Neural progenitor cell (in vitro differentiated cells): ENCODE results near the gene TLR10. TPM values are rescaled to one million over a fixed set of nuclear protein-coding genes. Genes with fewer than 3 reads are reported as not detected.

ENCODE experiments used
- DNase-seq: peaks from one replicate; pipeline ENCODE4 v3.0.0-alpha.2; 2016; ENCODE audit warnings: low spot score
- H2AFZ ChIP-seq: fragments of 200-600 bp; sonication (generic); replicated peaks from 2 replicates; pipeline ENCODE4 v1.6.1; 2016; ENCODE audit warnings: antibody characterized with exemption
- H3F3A ChIP-seq: fragments of 200-600 bp; sonication (generic); 2 replicates; pipeline ENCODE4 v1.6.1; 2016; ENCODE audit warnings: antibody characterized with exemption, low read depth
- H3K27ac ChIP-seq: fragments of 200-600 bp; sonication (generic); 2 replicates; pipeline ENCODE4 v1.5.1; 2016; ENCODE audit warnings: mild to moderate bottlenecking
- H3K27me3 ChIP-seq: fragments of 200-600 bp; sonication (generic); 2 replicates; pipeline ENCODE4 v1.6.1; 2016; ENCODE audit warnings: mild to moderate bottlenecking, moderate library complexity
- H3K36me3 ChIP-seq: fragments of 200-600 bp; sonication (generic); 2 replicates; pipeline ENCODE4 v1.5.1; 2016
- H3K4me1 ChIP-seq: fragments of 200-600 bp; sonication (generic); 2 replicates; pipeline ENCODE4 v1.6.1; 2016; ENCODE audit warnings: mixed run types
- H3K4me2 ChIP-seq: fragments of 200-600 bp; sonication (generic); 2 replicates; pipeline ENCODE4 v1.6.1; 2016
- H3K4me3 ChIP-seq: fragments of 200-600 bp; sonication (generic); 2 replicates; pipeline ENCODE4 v1.5.1; 2016
- H3K79me2 ChIP-seq: fragments of 200-600 bp; sonication (generic); 2 replicates; pipeline ENCODE4 v1.6.1; 2016; ENCODE audit warnings: low read depth
- H3K9ac ChIP-seq: fragments of 200-600 bp; sonication (generic); 2 replicates; pipeline ENCODE4 v1.6.1; 2016
- H3K9me3 ChIP-seq: fragments of 200-600 bp; sonication (generic); 2 replicates; pipeline ENCODE4 v1.5.1; 2016; ENCODE audit warnings: low read depth
- H4K20me1 ChIP-seq: fragments of 200-600 bp; sonication (generic); 2 replicates; pipeline ENCODE4 v1.6.1; 2016; ENCODE audit warnings: low read depth
- H3K27ac Mint-ChIP-seq: 3 replicates; pipeline ENCODE4 v1.8.0; 2021; ENCODE audit warnings: mixed read lengths
- H3K27me3 Mint-ChIP-seq: 2 replicates; pipeline ENCODE4 v1.8.0; 2022; ENCODE audit warnings: low read depth, mild to moderate bottlenecking, inconsistent platforms, moderate library complexity, mixed read lengths; ENCODE audit not compliant: insufficient read depth
- H3K36me3 Mint-ChIP-seq: 3 replicates; pipeline ENCODE4 v1.8.0; 2021; ENCODE audit warnings: mixed read lengths
- H3K4me1 Mint-ChIP-seq: 3 replicates; pipeline ENCODE4 v1.8.0; 2021; ENCODE audit warnings: mixed read lengths
- H3K4me3 Mint-ChIP-seq: 3 replicates; pipeline ENCODE4 v1.8.0; 2021; ENCODE audit warnings: mild to moderate bottlenecking, moderate library complexity, mixed read lengths
- H3K9me3 Mint-ChIP-seq: 3 replicates; pipeline ENCODE4 v1.8.0; 2020; ENCODE audit warnings: mixed read lengths
- CTCF ChIP-seq: fragments of 200-600 bp; sonication (generic); IDR thresholded peaks from 2 replicates; pipeline ENCODE4 v1.5.1; 2017; ENCODE audit warnings: antibody characterized with exemption, mild to moderate bottlenecking
- EZH2 ChIP-seq: fragments of 200-600 bp; sonication (generic); IDR thresholded peaks from 2 replicates; pipeline ENCODE4 v1.6.1; 2017; ENCODE audit warnings: antibody characterized with exemption, mild to moderate bottlenecking, moderate library complexity
- EZH2phosphoT487 ChIP-seq: fragments of 200-600 bp; sonication (generic); IDR thresholded peaks from 2 replicates; pipeline ENCODE4 v1.6.1; 2017; ENCODE audit warnings: antibody characterized with exemption
- total RNA-seq: library from RNA; depleted of rRNA; stranded (reverse); fragments of >200 nt; gene quantifications from 2 replicates; pipeline ENCODE4 v1.2.3, GENCODE V29; 2015; ENCODE audit warnings: low replicate concordance

The TLR10 gene
- total RNA-seq, 1 donor from 2014 or later = not detected

- peaks cover under 1% of the 10 kb centered on the region for H3K27me3 Mint-ChIP-seq
- Histone ChIP-seq H3K9ac (no peak overlapping the region), H3F3A (no peaks in the 10 kb centered on the region), H3K4me2 (no peak overlapping the region), H3K27ac (no peak overlapping the region), H3K36me3 (no peaks in the 10 kb centered on the region), H3K79me2 (no peaks in the 10 kb centered on the region), H3K27me3 (no peaks in the 10 kb centered on the region), H4K20me1 (no peaks in the 10 kb centered on the region), H3K4me1 (no peaks in the 10 kb centered on the region), H3K4me3 (no peak overlapping the region), H2AFZ (no peak overlapping the region), H3K9me3 (no peaks in the 10 kb centered on the region)
- H3K4me3 Mint-ChIP-seq = no peak overlapping the region
- DNase-seq = no peak
- no peak for TF ChIP-seq EZH2
- no peak for TF ChIP-seq CTCF
- TF ChIP-seq EZH2phosphoT487 = no peak
- H3K36me3 Mint-ChIP-seq = no peaks in the 10 kb centered on the region
- H3K27ac Mint-ChIP-seq = no peak overlapping the region
- H3K9me3 Mint-ChIP-seq = peaks cover 12% of the 10 kb centered on the region
- no peaks in the 10 kb centered on the region for H3K4me1 Mint-ChIP-seq
Observed at GRCh38 chr4:38829237-38829636, 46.4 kb upstream of the TLR10 start.

GRCh38 chr4:38823766-38824165, 41.0 kb upstream of the TLR10 start:
- no peak overlapping the region for H3K27ac Mint-ChIP-seq
- H3F3A ChIP-seq = no peaks in the 10 kb centered on the region
- H3K27me3 Mint-ChIP-seq = peaks cover 6% of the 10 kb centered on the region
- H3K4me1 Mint-ChIP-seq = no peaks in the 10 kb centered on the region
- no peak overlapping the region for H3K9ac ChIP-seq
- no peak for DNase-seq
- H3K4me2 ChIP-seq = no peak overlapping the region
- H3K9me3 Mint-ChIP-seq = peaks cover 2% of the 10 kb centered on the region
- no peaks in the 10 kb centered on the region for H3K27me3 ChIP-seq
- no peaks in the 10 kb centered on the region for H3K36me3 ChIP-seq
- H3K9me3 ChIP-seq = no peaks in the 10 kb centered on the region
- no peaks in the 10 kb centered on the region for H3K4me1 ChIP-seq
- no peaks in the 10 kb centered on the region for H3K36me3 Mint-ChIP-seq
- TF ChIP-seq EZH2phosphoT487 (no peak), EZH2 (no peak), CTCF (no peak)
- no peak overlapping the region for H3K27ac ChIP-seq
- no peaks in the 10 kb centered on the region for H4K20me1 ChIP-seq
- H2AFZ ChIP-seq = no peak overlapping the region
- H3K79me2 ChIP-seq = no peaks in the 10 kb centered on the region
- H3K4me3 Mint-ChIP-seq = no peak overlapping the region
- no peak overlapping the region for H3K4me3 ChIP-seq

- peaks cover 2% of the 10 kb centered on the region for H3K9me3 Mint-ChIP-seq
- H3K79me2 ChIP-seq = no peaks in the 10 kb centered on the region
- H3K36me3 Mint-ChIP-seq = no peaks in the 10 kb centered on the region
- no peak overlapping the region for H3K4me3 ChIP-seq
- H2AFZ ChIP-seq = no peak overlapping the region
- H3K27me3 ChIP-seq = no peaks in the 10 kb centered on the region
- DNase-seq = no peak
- no peak overlapping the region for H3K4me3 Mint-ChIP-seq
- H4K20me1 ChIP-seq = no peaks in the 10 kb centered on the region
- no peaks in the 10 kb centered on the region for H3K4me1 Mint-ChIP-seq
- no peaks in the 10 kb centered on the region for H3K4me1 ChIP-seq
- no peak overlapping the region for H3K27ac Mint-ChIP-seq
- no peaks in the 10 kb centered on the region for H3K36me3 ChIP-seq
- no peak overlapping the region for H3K27ac ChIP-seq
- TF ChIP-seq CTCF (no peak), EZH2phosphoT487 (no peak), EZH2 (no peak)
- H3K4me2 ChIP-seq = no peak overlapping the region
- H3K9ac ChIP-seq = no peak overlapping the region
- peaks cover 6% of the 10 kb centered on the region for H3K27me3 Mint-ChIP-seq
- no peaks in the 10 kb centered on the region for H3K9me3 ChIP-seq
- no peaks in the 10 kb centered on the region for H3F3A ChIP-seq
Observed at GRCh38 chr4:38822748-38823303, 40.0 kb upstream of the TLR10 start.
